CD14-positive monocyte (primary cell): Measurements from ENCODE around the gene EFNA1. TPM values are rescaled to one million over a fixed set of nuclear protein-coding genes. Genes with fewer than 3 reads are reported as not detected.

Experiments used
- DNase-seq, 3 donors: peaks; one replicate each; pipeline ENCODE4 v3.0.0-alpha.2; 2011 to 2022
- H2AFZ ChIP-seq: 2 replicates; pipeline ENCODE4 v1.6.0; 2012; ENCODE audit warnings: mild to moderate bottlenecking, low read depth, low read length, inconsistent platforms; ENCODE audit not compliant: insufficient read depth, poor library complexity, severe bottlenecking
- H3K27ac ChIP-seq, 2 donors: 1 replicate in 1 of 2; 2 replicates in 1 of 2; pipeline ENCODE4 v1.5.1; 2012 to 2013; ENCODE audit warnings: low read length in 2 of 2, control low read depth in 1 of 2, inconsistent platforms in 1 of 2, low read depth in 1 of 2, mild to moderate bottlenecking in 1 of 2
- H3K27me3 ChIP-seq, 2 donors: one replicate each; pipeline versions ENCODE4 v1.6.0 to v1.6.1; 2011 to 2013; ENCODE audit warnings: low read length in 2 of 2; ENCODE audit not compliant: control insufficient read depth in 2 of 2, insufficient read depth in 2 of 2
- H3K36me3 ChIP-seq, 2 donors: replicated peaks in 1 of 2; 1 replicate in 1 of 2; 2 replicates in 1 of 2; pipeline versions ENCODE4 v1.5.1 to v1.6.1; 2012 to 2013; ENCODE audit warnings: low read length in 2 of 2, control low read depth in 1 of 2, inconsistent platforms in 1 of 2, mild to moderate bottlenecking in 1 of 2; ENCODE audit not compliant: insufficient read depth in 2 of 2, control insufficient read depth in 1 of 2
- H3K4me1 ChIP-seq, 2 donors: 1 replicate in 1 of 2; 2 replicates in 1 of 2; pipeline versions ENCODE4 v1.5.1 to v1.6.1; 2012 to 2013; ENCODE audit warnings: low read length in 2 of 2, control low read depth in 1 of 2, inconsistent platforms in 1 of 2, mild to moderate bottlenecking in 1 of 2, moderate library complexity in 1 of 2; ENCODE audit not compliant: insufficient read depth in 2 of 2, control insufficient read depth in 1 of 2
- H3K4me2 ChIP-seq: replicated peaks from 2 replicates; pipeline ENCODE3; 2012; ENCODE audit warnings: low read length, moderate library complexity, mild to moderate bottlenecking; ENCODE audit not compliant: poor library complexity, severe bottlenecking; ENCODE audit errors: extremely low read depth
- H3K4me3 ChIP-seq, 3 experiments: fragments of 200-600 bp in 1 of 3; sonication (generic) in 1 of 3; replicated peaks in 1 of 3; 1 replicate in 2 of 3; 2 replicates in 1 of 3; pipeline ENCODE4 v1.5.1; 2011 to 2013; ENCODE audit warnings: low read length in 3 of 3, mild to moderate bottlenecking in 3 of 3, control low read depth in 2 of 3, low read depth in 2 of 3, inconsistent platforms in 1 of 3, moderate library complexity in 1 of 3
- H3K79me2 ChIP-seq: 2 replicates; pipeline ENCODE4 v1.6.0; 2012; ENCODE audit warnings: mild to moderate bottlenecking, control low read depth, inconsistent platforms, low read length, moderate library complexity; ENCODE audit not compliant: insufficient read depth
- H3K9ac ChIP-seq: 2 replicates; pipeline ENCODE4 v1.6.0; 2017; ENCODE audit warnings: low read length, mild to moderate bottlenecking; ENCODE audit not compliant: insufficient read depth, poor library complexity, severe bottlenecking
- H3K9me3 ChIP-seq, 2 donors: replicated peaks in 1 of 2; 1 replicate in 1 of 2; 2 replicates in 1 of 2; pipeline versions ENCODE4 v1.5.1 to v1.6.1; 2012 to 2013; ENCODE audit warnings: low read length in 2 of 2, control low read depth in 1 of 2; ENCODE audit not compliant: control insufficient read depth in 1 of 2, insufficient read depth in 1 of 2
- H4K20me1 ChIP-seq: 2 replicates; pipeline ENCODE4 v1.6.0; 2012; ENCODE audit warnings: mild to moderate bottlenecking, low read length, control low read depth, moderate library complexity; ENCODE audit not compliant: insufficient read depth
- H3K27ac Mint-ChIP-seq, 7 donors: one replicate each; pipeline ENCODE4 v1.8.0; 2020; ENCODE audit warnings: mild to moderate bottlenecking in 7 of 7, mixed read lengths in 7 of 7, moderate library complexity in 6 of 7, inconsistent platforms in 2 of 7
- H3K27me3 Mint-ChIP-seq, 3 donors: one replicate each; pipeline ENCODE4 v1.8.0; 2021 to 2022; ENCODE audit warnings: low read depth in 3 of 3, mild to moderate bottlenecking in 3 of 3, mixed read lengths in 3 of 3, moderate library complexity in 3 of 3, inconsistent platforms in 1 of 3
- H3K36me3 Mint-ChIP-seq, 2 donors: one replicate each; pipeline ENCODE4 v1.8.0; 2020; ENCODE audit warnings: mixed read lengths in 2 of 2, inconsistent platforms in 1 of 2, mild to moderate bottlenecking in 1 of 2
- H3K4me1 Mint-ChIP-seq: one replicate; pipeline ENCODE4 v1.8.0; 2020; ENCODE audit warnings: mild to moderate bottlenecking, mixed read lengths
- H3K4me3 Mint-ChIP-seq, 2 donors: one replicate each; pipeline ENCODE4 v1.8.0; 2020; ENCODE audit warnings: mild to moderate bottlenecking in 2 of 2, mixed read lengths in 2 of 2, moderate library complexity in 1 of 2
- H3K9me3 Mint-ChIP-seq, 7 donors: one replicate each; pipeline ENCODE4 v1.8.0; 2020 to 2022; ENCODE audit warnings: mixed read lengths in 7 of 7, mild to moderate bottlenecking in 6 of 7, moderate library complexity in 6 of 7, inconsistent platforms in 2 of 7
- WGBS: methylation state at CpG from one replicate; pipeline ENCODE4 v1.1.5; 2013; ENCODE audit warnings: missing lambda C conversion rate; ENCODE audit not compliant: insufficient coverage; 5-methylcytosine and 5-hydroxymethylcytosine counted together
- intact Hi-C, 2 donors: fragments of 100-400 bp; cut with micrococcal nuclease; formaldehyde crosslinking; loops; one replicate each; pipeline versions ENCODE4 v1.15.0 to v1.15.1; 2023
- polyA plus RNA-seq, 3 donors: library from polyadenylated mRNA; depleted of rRNA in 1 of 3; unstranded in 2 of 3; stranded (reverse) in 1 of 3; fragments of 300-500 nt in 2 of 3; fragments of >200 nt in 1 of 3; fragmentation: Illumina TruSeq in 2 of 3; gene quantifications; 1 replicate in 2 of 3; 2 replicates in 1 of 3; pipeline ENCODE4 v1.2.3, GENCODE V29; 2012 to 2021
- TF ChIP-seq, protein P1 (sequence below): fragments of 200-600 bp; IDR thresholded peaks from one replicate; pipeline ENCODE4 v1.8.0; 2022; ENCODE audit warnings: antibody characterized with exemption, mild to moderate bottlenecking

EFNA1 gene
- polyA plus RNA-seq, 3 donors = 1.2 TPM; not detected in 2

DNA sequence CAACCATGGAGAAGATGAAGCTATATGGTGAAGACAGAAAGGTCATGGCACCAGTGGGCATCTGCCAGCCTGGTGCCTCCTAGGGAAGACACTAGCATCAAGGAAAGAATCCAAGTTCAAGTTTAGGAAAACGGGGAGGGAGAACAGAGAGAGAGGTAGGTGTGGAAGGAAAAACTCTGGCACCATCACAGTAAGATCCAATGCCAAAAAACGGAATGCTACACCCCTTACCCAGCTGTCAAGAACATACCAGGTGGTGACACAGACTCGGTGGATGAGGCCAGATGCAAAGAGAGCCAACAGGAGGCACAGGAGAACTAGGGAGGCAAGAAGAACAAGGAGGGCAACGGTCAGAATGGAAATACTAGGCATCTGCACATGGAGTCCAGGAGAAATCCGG, 41.9 kb downstream of the EFNA1 start:
- peaks cover 19 to 34% (median 31%) of the 10 kb centered on the region in 3 donors for H3K27me3 Mint-ChIP-seq
- H3K9me3 Mint-ChIP-seq = peaks cover 0 to 7% (median 4%) of the 10 kb centered on the region in 7 donors
- peaks cover 38 to 40% of the 10 kb centered on the region in 2 donors for H3K4me1 ChIP-seq
- no peak overlapping the region for H3K4me3 Mint-ChIP-seq
- WGBS = 100% methylated on average over 2 of the region's 5 CpGs
- peaks cover 0 to 15% of the 10 kb centered on the region in 2 donors for H3K27me3 ChIP-seq
- no peak overlapping the region for H3K4me3 ChIP-seq
- peaks cover 19 to 30% of the 10 kb centered on the region in 2 donors for H3K36me3 Mint-ChIP-seq
- no peak overlapping the region for H3K27ac Mint-ChIP-seq
- H3K9me3 ChIP-seq = no peaks in the 10 kb centered on the region
- no peak overlapping the region for H3K4me2 ChIP-seq
- intact Hi-C loops = loop anchor here in 1 of 2 donors (5.0 kb wide), 1 partner anchor 42 kb away; the partner anchor contains the start of gene EFNA1
- DNase-seq = no peak
- H3K4me1 Mint-ChIP-seq = peaks cover 37% of the 10 kb centered on the region
- H4K20me1 ChIP-seq = no peaks in the 10 kb centered on the region
- no peak overlapping the region for H3K27ac ChIP-seq
- no peak overlapping the region for H3K9ac ChIP-seq
- H2AFZ ChIP-seq = no peak overlapping the region
- TF ChIP-seq, protein P1, sequence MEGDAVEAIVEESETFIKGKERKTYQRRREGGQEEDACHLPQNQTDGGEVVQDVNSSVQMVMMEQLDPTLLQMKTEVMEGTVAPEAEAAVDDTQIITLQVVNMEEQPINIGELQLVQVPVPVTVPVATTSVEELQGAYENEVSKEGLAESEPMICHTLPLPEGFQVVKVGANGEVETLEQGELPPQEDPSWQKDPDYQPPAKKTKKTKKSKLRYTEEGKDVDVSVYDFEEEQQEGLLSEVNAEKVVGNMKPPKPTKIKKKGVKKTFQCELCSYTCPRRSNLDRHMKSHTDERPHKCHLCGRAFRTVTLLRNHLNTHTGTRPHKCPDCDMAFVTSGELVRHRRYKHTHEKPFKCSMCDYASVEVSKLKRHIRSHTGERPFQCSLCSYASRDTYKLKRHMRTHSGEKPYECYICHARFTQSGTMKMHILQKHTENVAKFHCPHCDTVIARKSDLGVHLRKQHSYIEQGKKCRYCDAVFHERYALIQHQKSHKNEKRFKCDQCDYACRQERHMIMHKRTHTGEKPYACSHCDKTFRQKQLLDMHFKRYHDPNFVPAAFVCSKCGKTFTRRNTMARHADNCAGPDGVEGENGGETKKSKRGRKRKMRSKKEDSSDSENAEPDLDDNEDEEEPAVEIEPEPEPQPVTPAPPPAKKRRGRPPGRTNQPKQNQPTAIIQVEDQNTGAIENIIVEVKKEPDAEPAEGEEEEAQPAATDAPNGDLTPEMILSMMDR = no peak
- peaks cover 21% of the 10 kb centered on the region for H3K79me2 ChIP-seq
- H3K36me3 ChIP-seq = peaks cover 14 to 19% of the 10 kb centered on the region in 2 donors

DNA sequence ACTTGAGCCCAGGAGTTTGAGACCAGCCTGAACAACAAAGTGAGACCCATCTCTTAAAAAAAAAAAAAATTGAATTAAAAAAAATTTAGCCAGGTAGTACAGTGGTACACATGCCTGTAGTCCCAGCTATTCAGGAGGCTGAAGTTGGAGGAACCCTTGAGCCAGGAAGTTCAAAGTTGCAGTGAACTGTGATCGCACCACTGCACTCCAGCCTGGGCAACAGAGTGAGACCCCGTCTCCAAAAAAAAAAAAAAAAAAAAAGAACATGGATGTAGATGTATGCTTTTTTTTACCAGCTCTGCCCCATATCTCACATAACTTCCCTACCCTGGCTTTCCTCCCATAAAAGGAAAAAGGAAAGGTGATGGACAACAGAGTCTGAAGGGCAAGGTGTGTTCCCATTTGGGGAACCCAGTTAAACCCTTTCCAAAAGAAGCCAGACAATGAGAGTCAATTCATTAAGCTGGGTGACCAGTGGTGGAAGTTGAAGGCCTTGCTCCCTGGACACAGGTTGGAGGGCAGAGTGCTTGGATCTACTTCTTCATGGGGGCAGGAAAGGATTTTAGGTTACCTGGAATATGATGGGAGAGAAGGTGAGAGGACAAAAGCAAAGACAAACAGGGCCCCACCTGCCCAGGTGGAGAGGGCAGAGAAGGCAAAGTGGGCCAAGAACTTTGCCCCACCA, 42.6 kb downstream of the EFNA1 start:
- Histone ChIP-seq H3K27ac (no peak overlapping the region), H3K4me3 (no peak overlapping the region), H3K9ac (no peak overlapping the region), H3K27me3 (peaks cover 0 to 15% of the 10 kb centered on the region in 2 donors), H2AFZ (no peak overlapping the region), H3K36me3 (peaks cover 14 to 19% of the 10 kb centered on the region in 2 donors), H3K79me2 (peaks cover 21% of the 10 kb centered on the region), H3K4me1 (peaks cover 44 to 47% of the 10 kb centered on the region in 2 donors), H3K9me3 (no peaks in the 10 kb centered on the region), H4K20me1 (no peaks in the 10 kb centered on the region), H3K4me2 (no peak overlapping the region)
- DNase-seq = no peak
- intact Hi-C loops = loop anchor here in 1 of 2 donors (5.0 kb wide), 1 partner anchor 33 kb away; the partner anchor contains the start of gene SLC50A1
- no peak overlapping the region for H3K27ac Mint-ChIP-seq
- H3K27me3 Mint-ChIP-seq = peaks cover 20 to 39% (median 38%) of the 10 kb centered on the region in 3 donors
- no peak overlapping the region for H3K4me3 Mint-ChIP-seq
- no CpG with 5 or more reads among the region's 2 CpGs for WGBS
- TF ChIP-seq, protein P1 = no peak
- H3K36me3 Mint-ChIP-seq = peaks cover 19 to 30% of the 10 kb centered on the region in 2 donors
- H3K9me3 Mint-ChIP-seq = peaks cover 0 to 3% (median 0%) of the 10 kb centered on the region in 7 donors
- peaks cover 43% of the 10 kb centered on the region for H3K4me1 Mint-ChIP-seq
